GM12873 (cell line): Measurements from ENCODE around the gene VRK2.

Source experiments
- CTCF ChIP-seq: IDR thresholded peaks from 2 replicates; pipeline ENCODE4 v1.5.1; 2012; ENCODE audit warnings: low read depth, mild to moderate bottlenecking, moderate library complexity, low read length, control low read depth; ENCODE audit not compliant: insufficient read depth; ENCODE audit errors: missing control alignments

Gene VRK2

DNA sequence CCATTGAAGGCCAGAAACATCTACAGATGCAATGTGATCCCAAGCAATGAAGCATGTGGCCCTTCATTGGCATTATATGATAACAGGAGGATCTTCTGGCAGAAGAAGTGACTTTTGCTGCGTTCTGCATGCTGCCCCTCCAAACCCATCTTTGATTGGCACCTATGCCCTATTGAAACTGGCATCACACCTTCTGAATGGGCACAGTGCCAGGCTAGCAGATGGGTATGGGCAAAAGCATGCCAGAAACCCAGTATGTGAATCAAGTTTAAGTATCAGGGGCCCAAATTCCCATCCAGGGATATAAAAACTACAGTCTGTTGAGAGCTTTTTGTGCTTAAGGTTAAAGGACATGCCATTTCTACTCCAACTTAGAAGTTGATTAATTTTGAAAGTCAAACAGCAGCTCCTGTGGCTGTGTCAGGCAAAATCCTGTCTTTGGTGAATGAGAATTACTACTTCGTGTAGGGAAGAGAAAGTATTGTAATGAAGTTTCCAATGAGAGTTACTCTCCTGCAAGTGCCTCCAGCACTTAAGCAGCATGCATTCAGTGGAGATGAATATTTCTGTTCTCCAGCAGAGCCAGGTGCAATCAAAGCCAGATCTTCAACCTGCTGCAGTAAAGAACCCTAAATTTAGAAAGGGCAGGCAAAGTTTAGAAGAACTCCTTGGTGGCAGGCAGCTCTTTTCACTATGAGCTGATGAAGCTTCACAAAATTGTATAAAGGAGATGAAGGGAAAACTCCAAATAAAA lies 8.6 kb downstream of the VRK2 start:
- TF ChIP-seq CTCF, result no peak

DNA sequence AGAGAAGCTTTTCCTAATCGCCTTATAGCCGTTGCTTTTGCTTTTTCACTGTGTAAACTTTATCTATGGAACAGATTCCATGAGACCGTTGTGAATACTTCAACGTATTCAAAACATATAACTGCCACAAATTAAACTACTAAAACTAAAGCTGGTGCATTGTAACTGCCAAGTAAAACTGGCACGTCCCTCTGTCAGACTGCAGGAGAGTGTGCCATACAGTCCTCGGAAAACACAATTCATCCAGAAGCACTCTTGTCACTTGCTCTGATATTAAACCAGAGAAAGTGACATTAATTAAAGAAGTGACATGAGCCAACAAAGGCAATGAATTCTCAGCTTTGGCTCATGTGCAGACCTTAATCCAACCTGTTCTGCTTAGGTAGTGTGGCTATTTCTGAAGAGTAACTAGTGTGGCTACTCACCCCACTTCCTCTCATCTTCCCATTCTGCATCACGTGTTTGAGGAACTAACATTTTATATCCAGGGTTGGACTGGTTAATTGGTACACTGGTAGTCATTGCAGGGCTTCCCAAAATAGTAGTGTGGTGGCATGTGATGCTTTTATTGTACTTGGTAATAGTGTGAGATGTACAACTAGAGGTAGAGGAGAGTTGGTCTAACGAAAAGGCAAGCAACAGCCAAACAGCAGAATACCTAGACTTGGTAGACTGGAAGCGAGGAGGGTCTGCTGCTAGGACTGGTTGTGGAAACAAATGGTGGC lies 9.7 kb downstream of the VRK2 start:
- no peak for TF ChIP-seq CTCF

DNA sequence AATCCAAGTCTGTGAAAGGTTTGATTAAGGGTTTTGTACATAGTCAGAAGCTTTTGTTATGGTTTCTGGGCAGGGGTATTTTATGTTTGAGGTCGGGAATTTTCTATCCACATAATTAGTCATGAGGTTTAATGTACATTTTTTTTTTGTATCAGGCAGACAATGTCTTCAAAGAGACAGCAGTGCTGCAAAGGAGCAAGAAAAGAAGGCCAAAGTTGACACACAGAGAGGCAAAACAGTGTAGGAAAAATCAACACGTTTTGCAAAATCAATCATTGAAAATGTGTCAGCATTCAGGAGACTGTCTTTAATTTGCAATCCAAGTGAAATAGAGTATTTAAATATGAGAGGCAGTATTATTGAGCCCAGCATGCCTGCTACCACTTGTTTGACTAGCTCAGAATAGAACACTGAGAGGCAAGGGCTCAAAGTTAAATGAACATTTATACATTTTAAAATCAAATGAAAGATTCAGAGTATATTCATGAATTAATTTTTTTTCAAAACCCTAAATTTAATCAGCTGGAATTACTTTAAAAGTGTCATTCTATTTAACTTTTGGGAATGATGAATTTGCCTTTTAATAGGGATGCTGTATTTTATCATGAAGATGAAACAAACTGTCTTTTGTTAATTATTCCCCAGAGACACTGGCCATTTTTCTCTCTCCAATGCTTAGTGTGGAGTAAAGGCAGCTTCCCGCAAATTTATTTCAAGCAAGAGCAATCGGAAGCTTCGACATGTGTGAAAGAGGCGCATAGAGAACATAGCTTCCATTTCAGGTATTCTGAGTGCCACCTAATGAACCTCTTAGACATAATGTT lies 11.3 kb downstream of the VRK2 start:
- TF ChIP-seq CTCF, result no peak

DNA sequence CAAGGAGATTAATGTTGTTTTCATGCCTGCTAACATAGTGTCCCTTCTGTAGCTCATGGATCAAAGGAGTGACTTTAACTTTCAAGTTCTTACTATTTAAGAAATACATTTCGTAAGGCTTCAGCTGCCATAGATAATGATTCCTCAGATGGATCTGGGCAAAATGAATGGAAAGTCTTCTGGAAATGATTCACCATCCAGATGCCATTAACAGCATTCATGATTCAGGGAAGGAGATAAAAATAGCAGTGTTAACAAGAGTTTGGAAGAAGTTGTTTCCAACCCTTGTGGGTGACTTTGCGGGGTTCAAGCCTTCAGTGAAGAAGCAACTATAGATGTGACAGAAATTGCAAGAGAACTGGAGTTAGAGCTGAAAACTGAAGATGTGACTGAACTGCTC lies 17.0 kb downstream of the VRK2 start:
- no peak for TF ChIP-seq CTCF

DNA sequence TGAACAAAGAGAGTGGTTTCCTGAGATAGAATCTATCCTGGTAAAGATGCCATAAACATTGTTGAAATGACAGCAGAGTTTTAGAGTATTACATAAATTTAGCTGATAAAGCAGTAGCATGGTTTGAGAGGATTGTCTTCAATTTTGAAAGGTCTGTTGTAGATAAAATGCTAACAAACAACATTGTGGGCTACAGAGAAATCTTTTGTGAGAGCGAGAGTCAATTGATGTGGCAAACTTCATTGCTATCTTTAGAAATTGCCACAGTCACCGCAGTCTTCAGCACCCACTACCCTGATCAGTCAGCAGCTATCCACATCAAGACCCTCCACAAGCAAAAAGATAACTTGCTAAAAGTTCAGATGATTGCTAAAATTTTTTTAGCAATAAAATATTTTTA lies 17.5 kb downstream of the VRK2 start:
- no peak for TF ChIP-seq CTCF

DNA sequence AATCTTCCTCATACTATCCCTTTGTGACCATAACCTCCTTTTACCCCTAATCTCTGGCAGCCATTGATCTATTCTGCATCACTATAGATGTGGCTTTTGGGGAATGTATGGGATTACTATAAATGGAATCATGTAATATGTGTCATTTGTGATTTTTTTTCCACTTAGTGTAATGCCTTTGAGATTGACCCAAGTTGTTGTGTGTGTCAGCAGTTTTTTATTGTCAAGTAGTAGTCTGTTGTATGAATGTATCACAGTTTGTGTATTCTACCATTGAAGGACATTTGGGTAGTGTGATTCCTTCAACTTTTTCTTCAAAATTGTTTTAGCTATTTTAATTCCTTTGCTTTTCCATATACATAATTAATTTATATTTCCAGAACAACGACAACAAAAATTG lies 18.6 kb downstream of the VRK2 start:
- TF ChIP-seq CTCF, result no peak

- TF ChIP-seq CTCF, result no peak
These were observed 20.4 kb downstream of the VRK2 start for GRCh38 chr2:58067001-58067400.
